ENCODE results near the gene FAM131A. TPM values are rescaled to one million over a fixed set of nuclear protein-coding genes. Genes with fewer than 3 reads are reported as not detected.

The FAM131A gene
- total and polyA plus RNA-seq, 2 donors (not counting 1 experiment from before 2014, with no cell fraction given), result 11.7 to 13.4 TPM

DNA sequence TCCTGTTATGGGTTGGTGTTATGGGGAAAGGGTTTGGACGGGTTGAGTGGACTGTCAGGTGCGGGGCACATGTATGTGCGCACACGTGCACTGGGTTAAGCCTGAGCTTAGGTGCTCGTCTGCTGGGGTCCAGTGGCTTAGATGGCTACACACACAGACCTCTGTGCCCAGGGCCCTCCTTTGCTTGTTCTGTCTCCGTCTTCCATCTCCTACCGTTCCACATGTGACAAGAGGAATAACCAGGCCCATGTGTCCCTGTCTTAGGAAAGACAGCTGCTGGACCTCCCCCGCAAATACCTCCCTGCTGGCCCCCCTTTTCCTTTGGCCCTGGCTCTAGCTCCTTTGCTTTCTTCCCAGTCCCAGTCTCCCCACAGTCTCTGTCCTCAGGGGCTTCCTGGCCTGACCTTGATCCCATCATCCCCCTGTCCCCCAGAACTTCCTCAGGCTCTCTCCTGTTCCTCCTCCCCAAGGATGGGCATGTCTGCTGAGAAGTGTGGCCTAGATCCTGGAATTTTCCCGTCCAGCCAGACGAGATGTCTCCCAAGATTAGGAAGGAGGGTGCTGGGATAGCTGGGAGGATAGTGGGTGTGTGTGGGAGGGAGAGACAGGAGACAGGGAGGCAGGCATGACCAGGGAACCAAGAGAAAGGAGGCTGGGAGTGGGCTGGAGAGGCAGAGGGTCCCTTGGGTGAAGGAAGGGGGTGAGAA, 41.4 kb downstream of the FAM131A start:
- H3K27me3 Mint-ChIP-seq, result peaks cover 59% of the 10 kb centered on the region
- TF ChIP-seq, protein P1, sequence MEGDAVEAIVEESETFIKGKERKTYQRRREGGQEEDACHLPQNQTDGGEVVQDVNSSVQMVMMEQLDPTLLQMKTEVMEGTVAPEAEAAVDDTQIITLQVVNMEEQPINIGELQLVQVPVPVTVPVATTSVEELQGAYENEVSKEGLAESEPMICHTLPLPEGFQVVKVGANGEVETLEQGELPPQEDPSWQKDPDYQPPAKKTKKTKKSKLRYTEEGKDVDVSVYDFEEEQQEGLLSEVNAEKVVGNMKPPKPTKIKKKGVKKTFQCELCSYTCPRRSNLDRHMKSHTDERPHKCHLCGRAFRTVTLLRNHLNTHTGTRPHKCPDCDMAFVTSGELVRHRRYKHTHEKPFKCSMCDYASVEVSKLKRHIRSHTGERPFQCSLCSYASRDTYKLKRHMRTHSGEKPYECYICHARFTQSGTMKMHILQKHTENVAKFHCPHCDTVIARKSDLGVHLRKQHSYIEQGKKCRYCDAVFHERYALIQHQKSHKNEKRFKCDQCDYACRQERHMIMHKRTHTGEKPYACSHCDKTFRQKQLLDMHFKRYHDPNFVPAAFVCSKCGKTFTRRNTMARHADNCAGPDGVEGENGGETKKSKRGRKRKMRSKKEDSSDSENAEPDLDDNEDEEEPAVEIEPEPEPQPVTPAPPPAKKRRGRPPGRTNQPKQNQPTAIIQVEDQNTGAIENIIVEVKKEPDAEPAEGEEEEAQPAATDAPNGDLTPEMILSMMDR (IDR thresholded peaks at IDR 0.05), result no peak
- TF ChIP-seq EZH2 (IDR thresholded peaks at IDR 0.05; ENCODE audit: borderline replicate concordance, insufficient read depth, low read depth, low read length, poor library complexity, severe bottlenecking), result no peak
- 90% methylated on average over 10 of the region's 10 CpGs for WGBS (ENCODE audit: insufficient coverage)
- H3K27ac ChIP-seq (ENCODE audit: low read length in 2 of 2), result no peak overlapping the region
- no peak overlapping the region for H3K4me2 ChIP-seq (replicated peaks; ENCODE audit: low read depth, low read length, poor library complexity, severe bottlenecking)
- no peak for ATAC-seq (ENCODE audit: low read depth)
- peaks cover 0 to 5% (median 0%) of the 10 kb centered on the region in 3 donors for H3K9me3 ChIP-seq (ENCODE audit: control extremely low read depth in 1 of 3, control insufficient read depth in 2 of 3, insufficient read depth in 1 of 3, low read length in 2 of 3)
- H3K4me3 Mint-ChIP-seq, result peak overlapping the region; percentile 79
- H3K27me3 ChIP-seq (replicated peaks in 1 of 4; ENCODE audit: control extremely low read depth in 1 of 4, control insufficient read depth in 3 of 4, insufficient read depth in 4 of 4, low read length in 3 of 4), result peaks cover 0 to 66% (median 24%) of the 10 kb centered on the region in 4 experiments
- ChIA-PET POLR2A (no interaction called here), CTCF (interaction anchor here (1.5 kb wide), 1 partner anchor 10 kb away, joined by 3 read pairs; no protein-coding TSS in a partner anchor)
- no peaks in the 10 kb centered on the region for H3K36me3 ChIP-seq (replicated peaks in 1 of 2; ENCODE audit: control extremely low read depth in 1 of 2, control insufficient read depth in 1 of 2, extremely low read depth in 1 of 2, insufficient read depth in 2 of 2, low read length in 1 of 2)
- no peaks in the 10 kb centered on the region for H4K20me1 ChIP-seq (ENCODE audit: control insufficient read depth, insufficient read depth, low read length, poor library complexity, severe bottlenecking)
- no peak overlapping the region for H3K9ac ChIP-seq (ENCODE audit: low read length)
- no peak overlapping the region for H3K4me3 ChIP-seq (ENCODE audit: control extremely low read depth in 1 of 5, extremely low read depth in 1 of 5, insufficient read depth in 1 of 5, low read depth in 2 of 5, low read length in 4 of 5)
- H3K4me1 Mint-ChIP-seq, result peaks cover 18% of the 10 kb centered on the region
- peaks cover 13 to 15% of the 10 kb centered on the region in 2 donors for H3K4me1 ChIP-seq (ENCODE audit: control insufficient read depth in 2 of 2, insufficient read depth in 2 of 2, low read length in 2 of 2)
- no peaks in the 10 kb centered on the region for H3K79me2 ChIP-seq (ENCODE audit: control insufficient read depth, insufficient read depth, low read length)
- intact Hi-C loops (cut with micrococcal nuclease), result no loop called here
- H2AFZ ChIP-seq (ENCODE audit: insufficient read depth, low read depth, low read length, poor library complexity, severe bottlenecking), result no peak overlapping the region
- no peak overlapping the region for H3K27ac Mint-ChIP-seq
- no peaks in the 10 kb centered on the region for H3K9me3 Mint-ChIP-seq (ENCODE audit: insufficient read depth)
- no peak for DNase-seq
